Type B pancreatic cell (in vitro differentiated cells): ENCODE measurements around the gene TPM1. TPM values are rescaled to one million over a fixed set of nuclear protein-coding genes. Genes with fewer than 3 reads are reported as not detected.

Source experiments
- DNase-seq: peaks from one replicate; pipeline ENCODE4 v3.0.0; 2021; ENCODE audit warnings: mixed read lengths; ENCODE audit not compliant: unreplicated experiment; ENCODE audit errors: extremely low spot score
- H3K27ac Mint-ChIP-seq: 2 replicates; pipeline ENCODE4 v1.8.0; 2021; ENCODE audit warnings: mild to moderate bottlenecking, mixed read lengths
- H3K27me3 Mint-ChIP-seq: 2 replicates; pipeline ENCODE4 v1.8.0; 2021; ENCODE audit warnings: mixed read lengths
- H3K36me3 Mint-ChIP-seq: 2 replicates; pipeline ENCODE4 v1.8.0; 2021; ENCODE audit warnings: mixed read lengths
- H3K4me1 Mint-ChIP-seq: one replicate; pipeline ENCODE4 v1.8.0; 2021; ENCODE audit warnings: mixed read lengths; ENCODE audit not compliant: unreplicated experiment
- H3K4me3 Mint-ChIP-seq: 2 replicates; pipeline ENCODE4 v1.8.0; 2021; ENCODE audit warnings: mild to moderate bottlenecking, mixed read lengths
- H3K9me3 Mint-ChIP-seq: 2 replicates; pipeline ENCODE4 v1.8.0; 2021; ENCODE audit warnings: mixed read lengths
- total RNA-seq: library from RNA; stranded (reverse); gene quantifications from 2 replicates; pipeline ENCODE4 v1.2.1, GENCODE V29; 2021; ENCODE audit warnings: low replicate concordance
- TF ChIP-seq, protein P1 (sequence below): fragments of 200-600 bp; sonication (generic); conservative IDR thresholded peaks from 2 replicates; pipeline ENCODE4 v1.5.0; 2021; ENCODE audit warnings: antibody characterized with exemption, mild to moderate bottlenecking

TPM1 gene
- total RNA-seq, 1 donor from 2014 or later = 447 TPM

DNA sequence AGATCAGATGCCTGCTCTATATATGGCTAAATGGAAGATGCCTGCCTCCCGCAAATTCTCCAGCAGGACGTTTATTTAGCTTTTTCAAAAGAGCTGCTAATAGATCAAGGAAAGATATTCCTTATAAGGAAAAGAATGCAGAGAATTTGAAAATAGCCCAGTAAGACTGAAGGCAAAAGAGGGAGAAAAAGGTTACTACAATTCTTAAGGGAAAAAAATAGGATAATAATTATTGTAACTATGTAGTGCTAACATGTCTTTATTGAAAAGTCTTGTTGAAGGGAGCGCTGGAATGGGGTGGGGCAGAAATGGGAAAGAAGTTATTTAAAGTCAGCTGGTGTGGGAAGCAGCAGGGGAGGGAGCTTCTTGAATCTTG lies 2.9 kb downstream of the TPM1 start:
- H3K27ac Mint-ChIP-seq = peak overlapping the region; percentile 92
- peaks cover 29% of the 10 kb centered on the region for H3K36me3 Mint-ChIP-seq
- H3K4me3 Mint-ChIP-seq = peak overlapping the region; percentile 99
- H3K27me3 Mint-ChIP-seq = no peaks in the 10 kb centered on the region
- DNase-seq = no peak
- H3K4me1 Mint-ChIP-seq = peaks cover 64% of the 10 kb centered on the region
- H3K9me3 Mint-ChIP-seq = no peaks in the 10 kb centered on the region
- TF ChIP-seq, protein P1, sequence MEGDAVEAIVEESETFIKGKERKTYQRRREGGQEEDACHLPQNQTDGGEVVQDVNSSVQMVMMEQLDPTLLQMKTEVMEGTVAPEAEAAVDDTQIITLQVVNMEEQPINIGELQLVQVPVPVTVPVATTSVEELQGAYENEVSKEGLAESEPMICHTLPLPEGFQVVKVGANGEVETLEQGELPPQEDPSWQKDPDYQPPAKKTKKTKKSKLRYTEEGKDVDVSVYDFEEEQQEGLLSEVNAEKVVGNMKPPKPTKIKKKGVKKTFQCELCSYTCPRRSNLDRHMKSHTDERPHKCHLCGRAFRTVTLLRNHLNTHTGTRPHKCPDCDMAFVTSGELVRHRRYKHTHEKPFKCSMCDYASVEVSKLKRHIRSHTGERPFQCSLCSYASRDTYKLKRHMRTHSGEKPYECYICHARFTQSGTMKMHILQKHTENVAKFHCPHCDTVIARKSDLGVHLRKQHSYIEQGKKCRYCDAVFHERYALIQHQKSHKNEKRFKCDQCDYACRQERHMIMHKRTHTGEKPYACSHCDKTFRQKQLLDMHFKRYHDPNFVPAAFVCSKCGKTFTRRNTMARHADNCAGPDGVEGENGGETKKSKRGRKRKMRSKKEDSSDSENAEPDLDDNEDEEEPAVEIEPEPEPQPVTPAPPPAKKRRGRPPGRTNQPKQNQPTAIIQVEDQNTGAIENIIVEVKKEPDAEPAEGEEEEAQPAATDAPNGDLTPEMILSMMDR = no peak

GRCh38 chr15:63045879-63046278 lies 3.3 kb downstream of the TPM1 start:
- peaks cover 31% of the 10 kb centered on the region for H3K36me3 Mint-ChIP-seq

DNA sequence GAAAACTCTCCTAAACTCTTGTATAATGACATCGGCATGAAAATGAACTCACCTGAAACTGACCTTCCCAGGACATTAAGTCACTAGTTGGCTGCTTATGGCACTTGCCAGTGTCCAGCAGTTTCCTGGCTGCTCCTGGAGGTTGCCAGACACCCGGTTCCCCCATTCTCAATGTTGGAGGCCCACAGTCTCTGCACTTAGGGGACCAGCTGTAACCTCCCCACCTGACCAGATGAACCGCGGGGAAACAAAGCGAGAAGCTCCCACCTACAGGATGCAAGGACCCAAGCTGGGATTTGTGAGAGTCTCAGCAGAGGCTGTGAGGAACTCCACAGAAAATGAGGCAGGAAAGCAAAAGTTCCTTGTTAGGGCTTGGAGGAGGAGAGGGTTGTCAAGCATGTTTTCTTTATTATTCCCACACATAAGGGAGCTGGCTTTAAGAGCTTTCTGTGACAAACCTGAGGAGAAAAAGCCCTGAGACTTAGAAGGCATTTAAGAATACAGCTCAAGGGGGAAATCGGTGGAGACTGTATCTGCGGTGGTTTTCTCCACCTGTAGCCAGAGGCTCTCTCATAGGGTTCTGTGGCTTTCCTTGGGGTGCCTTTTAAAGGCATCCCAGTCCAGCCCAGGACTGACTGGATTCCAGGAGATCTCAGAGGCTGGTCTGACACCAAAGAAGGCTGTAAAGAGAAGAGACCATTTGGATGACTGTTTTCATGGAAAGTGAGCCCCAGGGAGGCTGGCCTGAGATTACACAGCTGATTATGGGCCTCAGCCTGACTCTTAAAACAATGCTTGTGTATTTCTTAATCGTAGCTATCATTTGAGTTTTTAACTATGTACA lies 4.6 kb downstream of the TPM1 start:
- H3K36me3 Mint-ChIP-seq = peaks cover 37% of the 10 kb centered on the region
- no peaks in the 10 kb centered on the region for H3K27me3 Mint-ChIP-seq
- H3K4me1 Mint-ChIP-seq = peaks cover 70% of the 10 kb centered on the region
- peak overlapping the region; percentile 99 for H3K4me3 Mint-ChIP-seq
- no peak for DNase-seq
- H3K9me3 Mint-ChIP-seq = no peaks in the 10 kb centered on the region
- TF ChIP-seq, protein P1 = no peak
- H3K27ac Mint-ChIP-seq = peak overlapping the region; percentile 86

More at GRCh38 chr15:63045879-63046278, 3.3 kb downstream of the TPM1 start:
- DNase-seq = no peak
- H3K4me1 Mint-ChIP-seq = peaks cover 68% of the 10 kb centered on the region
- TF ChIP-seq, protein P1 = no peak
- H3K27me3 Mint-ChIP-seq = no peaks in the 10 kb centered on the region
- peak overlapping the region; percentile 92 for H3K27ac Mint-ChIP-seq
- H3K4me3 Mint-ChIP-seq = peak overlapping the region; percentile 99
- no peaks in the 10 kb centered on the region for H3K9me3 Mint-ChIP-seq

- TF ChIP-seq, protein P1 = no peak
- Mint-ChIP-seq H3K4me3 (peak overlapping the region; percentile 99), H3K36me3 (peaks cover 37% of the 10 kb centered on the region), H3K27me3 (no peaks in the 10 kb centered on the region), H3K4me1 (peaks cover 76% of the 10 kb centered on the region), H3K27ac (peak overlapping the region; percentile 86), H3K9me3 (no peaks in the 10 kb centered on the region)
- no peak for DNase-seq
Observed at GRCh38 chr15:63047792-63048114, 5.2 kb downstream of the TPM1 start.

- peaks cover 80% of the 10 kb centered on the region for H3K4me1 Mint-ChIP-seq
- H3K4me3 Mint-ChIP-seq = peak overlapping the region; percentile 99
- DNase-seq = peak; percentile 96
- peaks cover 40% of the 10 kb centered on the region for H3K36me3 Mint-ChIP-seq
- H3K27me3 Mint-ChIP-seq = no peaks in the 10 kb centered on the region
- peak overlapping the region; percentile 90 for H3K27ac Mint-ChIP-seq
- TF ChIP-seq, protein P1 = peak; percentile 97
- no peaks in the 10 kb centered on the region for H3K9me3 Mint-ChIP-seq
Observed at GRCh38 chr15:63048115-63048775, 5.7 kb downstream of the TPM1 start.
